ENCODE results near the gene SMCR8.
"Not testable (repeated sequence)": the region's sequence is repeated elsewhere in the genome, so short reads cannot be mapped to it uniquely, and the experiment has no call there.

The SMCR8 gene

GRCh38 chr17:18291718-18292540 is 23.2 kb upstream of the SMCR8 start:
- Mint-ChIP-seq H3K4me3 (no peak overlapping the region), H3K36me3 (ENCODE audit: low read depth) (peaks cover 87% of the 10 kb centered on the region), H3K9me3 (peaks cover 3% of the 10 kb centered on the region), H3K27me3 (ENCODE audit: low read depth, poor library complexity) (no peaks in the 10 kb centered on the region), H3K27ac (peak overlapping the region; percentile 94), H3K4me1 (no peaks in the 10 kb centered on the region)
- DNase-seq = no peak
- TF ChIP-seq, protein P1, sequence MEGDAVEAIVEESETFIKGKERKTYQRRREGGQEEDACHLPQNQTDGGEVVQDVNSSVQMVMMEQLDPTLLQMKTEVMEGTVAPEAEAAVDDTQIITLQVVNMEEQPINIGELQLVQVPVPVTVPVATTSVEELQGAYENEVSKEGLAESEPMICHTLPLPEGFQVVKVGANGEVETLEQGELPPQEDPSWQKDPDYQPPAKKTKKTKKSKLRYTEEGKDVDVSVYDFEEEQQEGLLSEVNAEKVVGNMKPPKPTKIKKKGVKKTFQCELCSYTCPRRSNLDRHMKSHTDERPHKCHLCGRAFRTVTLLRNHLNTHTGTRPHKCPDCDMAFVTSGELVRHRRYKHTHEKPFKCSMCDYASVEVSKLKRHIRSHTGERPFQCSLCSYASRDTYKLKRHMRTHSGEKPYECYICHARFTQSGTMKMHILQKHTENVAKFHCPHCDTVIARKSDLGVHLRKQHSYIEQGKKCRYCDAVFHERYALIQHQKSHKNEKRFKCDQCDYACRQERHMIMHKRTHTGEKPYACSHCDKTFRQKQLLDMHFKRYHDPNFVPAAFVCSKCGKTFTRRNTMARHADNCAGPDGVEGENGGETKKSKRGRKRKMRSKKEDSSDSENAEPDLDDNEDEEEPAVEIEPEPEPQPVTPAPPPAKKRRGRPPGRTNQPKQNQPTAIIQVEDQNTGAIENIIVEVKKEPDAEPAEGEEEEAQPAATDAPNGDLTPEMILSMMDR (IDR thresholded peaks at IDR 0.05) = no peak

DNA sequence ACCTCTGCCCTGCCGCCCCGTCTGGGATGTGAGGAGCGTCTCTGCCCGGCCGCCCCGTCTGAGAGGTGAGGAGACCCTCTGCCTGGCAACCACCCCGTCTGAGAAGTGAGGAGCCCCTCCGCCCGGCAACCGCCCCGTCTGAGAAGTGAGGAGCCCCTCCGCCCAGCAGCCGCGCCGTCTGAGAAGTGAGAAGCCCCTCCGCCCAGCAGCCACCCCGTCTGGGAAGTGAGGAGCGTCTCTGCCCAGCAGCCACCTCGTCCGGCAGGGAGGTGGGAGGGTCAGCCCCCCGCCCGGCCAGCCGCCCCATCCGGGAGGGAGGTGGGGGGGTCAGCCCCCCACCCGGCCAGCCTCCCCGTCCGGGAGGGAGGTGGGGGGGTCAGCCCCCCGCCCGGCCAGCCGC is 17.0 kb upstream of the SMCR8 start:
- H3K36me3 Mint-ChIP-seq (ENCODE audit: low read depth) = peaks cover 77% of the 10 kb centered on the region
- DNase-seq; H3K9me3 Mint-ChIP-seq; H3K27me3 Mint-ChIP-seq (ENCODE audit: low read depth, poor library complexity); H3K27ac Mint-ChIP-seq; H3K4me3 Mint-ChIP-seq; H3K4me1 Mint-ChIP-seq: not testable (repeated sequence)

DNA sequence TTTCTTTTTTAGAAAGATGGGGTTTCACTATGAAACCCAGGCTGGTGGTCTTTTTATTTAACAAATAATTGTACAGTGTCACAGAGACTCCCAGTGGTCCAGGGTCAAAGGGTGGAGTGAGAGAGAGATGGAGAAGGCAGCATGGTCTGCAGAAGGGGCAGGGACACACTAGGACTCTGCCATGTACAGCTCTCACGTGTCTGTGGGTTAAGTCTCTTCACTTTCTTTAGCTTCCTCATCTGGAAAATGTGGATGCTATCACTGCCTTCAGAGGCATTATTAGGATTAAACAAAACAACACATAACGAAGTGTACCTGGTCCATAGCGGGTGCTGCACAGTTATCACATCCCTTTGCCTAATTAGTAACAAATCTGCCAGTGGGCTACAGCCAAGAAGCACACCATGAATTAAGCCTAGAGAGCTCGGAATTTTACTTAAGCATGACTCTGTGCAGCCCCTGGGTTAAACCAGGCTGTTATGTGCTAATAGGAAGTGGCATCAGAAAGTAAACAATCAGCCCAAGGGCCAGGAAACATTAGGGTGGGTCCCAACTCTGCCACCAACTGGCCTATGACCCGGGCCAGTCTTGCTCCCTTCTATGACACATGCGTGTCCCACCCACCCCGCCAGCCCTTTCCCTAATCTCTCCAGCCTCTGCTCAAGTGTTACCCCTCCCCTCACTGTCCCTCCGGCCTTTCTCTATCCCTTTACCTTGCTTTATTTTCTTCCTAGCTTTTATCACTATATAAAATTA is 14.2 kb upstream of the SMCR8 start:
- peak overlapping the region; percentile 87 for H3K27ac Mint-ChIP-seq
- TF ChIP-seq, protein P1 (IDR thresholded peaks at IDR 0.05) = no peak
- peaks cover 75% of the 10 kb centered on the region for H3K36me3 Mint-ChIP-seq (ENCODE audit: low read depth)
- DNase-seq = no peak
- H3K4me1 Mint-ChIP-seq = no peaks in the 10 kb centered on the region
- H3K9me3 Mint-ChIP-seq = no peaks in the 10 kb centered on the region
- H3K27me3 Mint-ChIP-seq (ENCODE audit: low read depth, poor library complexity) = no peaks in the 10 kb centered on the region
- H3K4me3 Mint-ChIP-seq = no peak overlapping the region

- H3K9me3 Mint-ChIP-seq; H3K27me3 Mint-ChIP-seq (ENCODE audit: low read depth, poor library complexity); H3K4me3 Mint-ChIP-seq; H3K4me1 Mint-ChIP-seq; DNase-seq; H3K27ac Mint-ChIP-seq: not testable (repeated sequence)
- peaks cover 68% of the 10 kb centered on the region for H3K36me3 Mint-ChIP-seq (ENCODE audit: low read depth)
Measured at GRCh38 chr17:18303206-18303605, 11.9 kb upstream of the SMCR8 start.

DNA sequence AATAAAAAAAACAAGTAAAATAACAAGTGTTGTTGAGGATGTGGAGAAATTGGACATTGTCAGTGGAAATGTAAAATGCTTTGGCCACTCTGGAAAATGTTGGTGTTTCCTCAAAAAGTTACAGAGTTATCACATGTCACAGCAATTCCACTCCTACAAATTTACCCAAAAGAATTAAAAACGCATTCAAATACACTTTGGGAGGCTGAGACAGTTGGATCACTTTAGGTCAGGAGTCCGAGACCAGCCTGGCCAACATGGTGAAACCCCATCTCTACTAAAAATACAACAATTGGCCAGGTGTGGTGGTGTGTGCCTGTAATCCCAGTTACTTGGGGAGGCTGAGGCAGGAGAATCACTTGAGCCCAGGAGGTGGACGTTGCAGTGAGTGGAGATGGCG is 5.9 kb upstream of the SMCR8 start:
- no peak overlapping the region for H3K4me3 Mint-ChIP-seq
- no peak for DNase-seq
- peaks cover 26% of the 10 kb centered on the region for H3K4me1 Mint-ChIP-seq
- H3K27me3 Mint-ChIP-seq (ENCODE audit: low read depth, poor library complexity) = no peaks in the 10 kb centered on the region
- H3K36me3 Mint-ChIP-seq (ENCODE audit: low read depth) = peaks cover 60% of the 10 kb centered on the region
- H3K9me3 Mint-ChIP-seq = no peaks in the 10 kb centered on the region
- TF ChIP-seq, protein P1 (IDR thresholded peaks at IDR 0.05) = no peak
- no peak overlapping the region for H3K27ac Mint-ChIP-seq

- DNase-seq = no peak
- peaks cover 66% of the 10 kb centered on the region for H3K4me1 Mint-ChIP-seq
- H3K4me3 Mint-ChIP-seq = peak overlapping the region; percentile 97
- peaks cover 45% of the 10 kb centered on the region for H3K36me3 Mint-ChIP-seq (ENCODE audit: low read depth)
- peak overlapping the region; percentile 100 for H3K27ac Mint-ChIP-seq
- no peaks in the 10 kb centered on the region for H3K27me3 Mint-ChIP-seq (ENCODE audit: low read depth, poor library complexity)
- no peaks in the 10 kb centered on the region for H3K9me3 Mint-ChIP-seq
- TF ChIP-seq, protein P1 (IDR thresholded peaks at IDR 0.05) = no peak
Measured at GRCh38 chr17:18314059-18314730, 898 bp upstream of the SMCR8 start.
